ENCODE results near the gene LAMA1. TPM values are rescaled to one million over a fixed set of nuclear protein-coding genes. Genes with fewer than 3 reads are reported as not detected.
A peak's percentile ranks its signal among the peaks of the same experiment; 100 is the strongest.
"Not testable (repeated sequence)": the region's sequence is repeated elsewhere in the genome, so short reads cannot be mapped to it uniquely, and the experiment has no call there.

LAMA1 gene
- polyA plus RNA-seq, 4 donors: 0.40 to 5.7 (median 2.4) TPM

DNA sequence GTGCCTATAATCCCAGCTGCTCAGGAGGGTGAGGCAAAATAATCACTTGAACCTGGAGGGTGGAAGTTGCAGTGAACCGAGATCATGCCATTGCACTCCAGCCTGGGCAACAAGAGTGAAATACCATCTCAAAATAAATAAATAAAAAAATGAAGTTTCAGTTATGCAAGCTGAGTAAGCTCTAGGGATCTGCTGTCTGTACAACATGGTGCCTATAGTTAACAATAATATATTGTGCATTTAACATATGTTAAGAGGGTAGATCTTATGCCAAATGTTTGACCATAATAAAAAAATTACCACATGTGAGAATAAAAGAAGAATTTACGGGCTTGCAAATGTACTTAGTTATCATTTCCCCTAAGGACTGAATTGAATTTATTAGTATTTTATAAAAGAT is 179.2 kb downstream of the LAMA1 start:
- not testable (repeated sequence) for H3K4me3 ChIP-seq (ENCODE audit: low read depth in 1 of 3, low read length in 3 of 3); H3K9me3 ChIP-seq (ENCODE audit: control insufficient read depth in 2 of 2, insufficient read depth in 1 of 2, low read depth in 1 of 2, low read length in 1 of 2); H3K27ac ChIP-seq (ENCODE audit: low read depth in 1 of 3, low read length in 2 of 3); H3K4me1 ChIP-seq (ENCODE audit: control insufficient read depth in 3 of 3, insufficient read depth in 2 of 3, low read depth in 1 of 3, low read length in 2 of 3); H3K36me3 ChIP-seq (ENCODE audit: control insufficient read depth in 3 of 3, insufficient read depth in 2 of 3, low read depth in 1 of 3, low read length in 3 of 3); DNase-seq; H3K27me3 ChIP-seq (ENCODE audit: control insufficient read depth in 3 of 3, insufficient read depth in 3 of 3, low read length in 3 of 3)
- 46 to 62% (median 51%) methylated on average over 2 of the region's 2 CpGs for WGBS, 3 donors
- peak; percentile 51 for FAIRE-seq

DNA sequence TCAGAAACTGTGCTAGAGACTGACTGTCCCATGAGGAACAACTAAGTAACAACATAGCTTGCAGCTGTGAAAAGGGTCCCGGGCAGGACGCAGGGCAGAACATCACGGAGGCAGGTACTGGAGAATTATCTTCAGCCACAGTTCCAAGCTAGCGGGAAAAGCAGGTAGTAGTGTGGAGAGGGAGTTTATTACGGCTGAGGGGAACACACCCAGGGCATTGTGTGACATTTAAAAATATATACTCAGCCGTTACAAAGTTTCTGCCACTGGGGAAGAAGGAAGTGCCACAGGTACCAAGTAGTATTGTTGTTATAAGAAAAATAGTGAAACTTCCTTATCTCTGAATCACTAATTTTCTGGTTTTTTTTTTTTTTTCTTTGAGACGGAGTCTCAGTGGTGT is 179.6 kb downstream of the LAMA1 start:
- DNase-seq (peak in 1 of 2 donors; percentile 45), FAIRE-seq (no peak)
- Histone ChIP-seq H3K4me1 (ENCODE audit: control insufficient read depth in 3 of 3, insufficient read depth in 2 of 3, low read depth in 1 of 3, low read length in 2 of 3) (no peaks in the 10 kb centered on the region), H3K4me3 (ENCODE audit: low read depth in 1 of 3, low read length in 3 of 3) (no peak overlapping the region), H3K27ac (ENCODE audit: low read depth in 1 of 3, low read length in 2 of 3) (peak overlapping the region in 1 of 3 donors; percentile 20), H3K9me3 (ENCODE audit: control insufficient read depth in 2 of 2, insufficient read depth in 1 of 2, low read depth in 1 of 2, low read length in 1 of 2) (no peaks in the 10 kb centered on the region), H3K36me3 (ENCODE audit: control insufficient read depth in 3 of 3, insufficient read depth in 2 of 3, low read depth in 1 of 3, low read length in 3 of 3) (peaks cover 0 to 3% (median 0%) of the 10 kb centered on the region in 3 donors), H3K27me3 (ENCODE audit: control insufficient read depth in 3 of 3, insufficient read depth in 3 of 3, low read length in 3 of 3) (no peaks in the 10 kb centered on the region)
- WGBS, 3 donors: 3 to 28% (median 19%) methylated on average over 7 of the region's 7 CpGs

DNA sequence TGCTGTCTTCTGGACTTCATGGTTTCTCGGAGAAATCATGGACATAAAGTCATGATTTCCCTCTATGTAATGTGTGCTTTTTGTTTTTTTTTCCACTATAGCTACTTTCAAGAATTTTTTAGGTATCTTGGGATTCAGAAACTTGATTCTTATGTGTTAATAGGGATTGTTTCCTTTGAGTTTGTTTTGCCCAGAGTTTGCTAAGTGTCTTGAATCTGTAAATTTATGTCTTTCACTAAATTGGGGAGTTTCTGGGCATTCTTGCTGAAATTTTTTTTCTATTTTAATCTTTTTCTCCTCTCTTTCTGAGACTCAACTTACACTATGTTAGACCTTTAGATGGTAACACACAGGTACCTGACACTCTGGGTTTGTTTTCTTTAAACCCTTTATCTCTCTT is 182.7 kb downstream of the LAMA1 start:
- no peaks in the 10 kb centered on the region for H3K36me3 ChIP-seq (ENCODE audit: control insufficient read depth in 3 of 3, insufficient read depth in 2 of 3, low read depth in 1 of 3, low read length in 3 of 3)
- no peak for FAIRE-seq

GRCh38 chr18:6929370-6930102 is 188.1 kb downstream of the LAMA1 start:
- no peaks in the 10 kb centered on the region for H3K27me3 ChIP-seq (ENCODE audit: control insufficient read depth in 3 of 3, insufficient read depth in 3 of 3, low read length in 3 of 3)
- FAIRE-seq: no peak
- no peaks in the 10 kb centered on the region for H3K9me3 ChIP-seq (ENCODE audit: control insufficient read depth in 2 of 2, insufficient read depth in 1 of 2, low read depth in 1 of 2, low read length in 1 of 2)
- H3K27ac ChIP-seq (ENCODE audit: low read depth in 1 of 3, low read length in 2 of 3): no peak overlapping the region
- no peaks in the 10 kb centered on the region for H3K4me1 ChIP-seq (ENCODE audit: control insufficient read depth in 3 of 3, insufficient read depth in 2 of 3, low read depth in 1 of 3, low read length in 2 of 3)
- no peaks in the 10 kb centered on the region for H3K36me3 ChIP-seq (ENCODE audit: control insufficient read depth in 3 of 3, insufficient read depth in 2 of 3, low read depth in 1 of 3, low read length in 3 of 3)
- WGBS, 3 donors: 85 to 87% (median 86%) methylated on average over 42 to 45 of the region's 45 CpGs
- DNase-seq: peak in 1 of 2 donors; percentile 32
- no peak overlapping the region for H3K4me3 ChIP-seq (ENCODE audit: low read depth in 1 of 3, low read length in 3 of 3)

More for the DNA sequence above, 182.7 kb downstream of the LAMA1 start:
- 80 to 87% (median 80%) methylated on average over 1 of the region's 1 CpG for WGBS, 3 donors
- H3K27me3 ChIP-seq (ENCODE audit: control insufficient read depth in 3 of 3, insufficient read depth in 3 of 3, low read length in 3 of 3): no peaks in the 10 kb centered on the region
- DNase-seq: no peak
- H3K4me1 ChIP-seq (ENCODE audit: control insufficient read depth in 3 of 3, insufficient read depth in 2 of 3, low read depth in 1 of 3, low read length in 2 of 3): no peaks in the 10 kb centered on the region
- no peaks in the 10 kb centered on the region for H3K9me3 ChIP-seq (ENCODE audit: control insufficient read depth in 2 of 2, insufficient read depth in 1 of 2, low read depth in 1 of 2, low read length in 1 of 2)
- no peak overlapping the region for H3K4me3 ChIP-seq (ENCODE audit: low read depth in 1 of 3, low read length in 3 of 3)
- H3K27ac ChIP-seq (ENCODE audit: low read depth in 1 of 3, low read length in 2 of 3): no peak overlapping the region

DNA sequence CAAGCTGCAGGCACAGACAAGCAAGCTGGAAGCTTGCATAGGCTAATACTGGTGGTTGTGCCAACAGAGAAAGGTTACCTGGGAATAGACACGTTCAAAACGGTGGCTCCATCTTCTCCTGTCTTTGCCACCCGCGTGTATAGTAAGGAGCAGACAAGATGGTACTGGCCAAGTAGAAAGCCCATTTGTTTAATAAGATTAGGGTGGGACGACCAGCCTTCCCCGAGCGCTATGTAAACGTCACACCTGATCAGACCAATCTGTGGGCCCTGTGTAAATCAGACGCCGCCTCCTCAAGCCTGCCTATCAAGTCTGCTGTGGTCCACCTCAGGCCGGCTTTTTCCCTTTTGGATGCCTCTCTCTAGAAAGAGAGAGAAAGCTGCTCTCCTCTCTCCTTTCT is 189.2 kb downstream of the LAMA1 start:
- 84 to 89% (median 86%) methylated on average over 11 of the region's 11 CpGs for WGBS, 3 donors
- H3K27me3 ChIP-seq (ENCODE audit: control insufficient read depth in 3 of 3, insufficient read depth in 3 of 3, low read length in 3 of 3): no peaks in the 10 kb centered on the region
- no peaks in the 10 kb centered on the region for H3K4me1 ChIP-seq (ENCODE audit: control insufficient read depth in 3 of 3, insufficient read depth in 2 of 3, low read depth in 1 of 3, low read length in 2 of 3)
- FAIRE-seq: no peak
- no peaks in the 10 kb centered on the region for H3K9me3 ChIP-seq (ENCODE audit: control insufficient read depth in 2 of 2, insufficient read depth in 1 of 2, low read depth in 1 of 2, low read length in 1 of 2)
- H3K36me3 ChIP-seq (ENCODE audit: control insufficient read depth in 3 of 3, insufficient read depth in 2 of 3, low read depth in 1 of 3, low read length in 3 of 3): no peaks in the 10 kb centered on the region
- no peak overlapping the region for H3K27ac ChIP-seq (ENCODE audit: low read depth in 1 of 3, low read length in 2 of 3)
- DNase-seq: no peak
- H3K4me3 ChIP-seq (ENCODE audit: low read depth in 1 of 3, low read length in 3 of 3): no peak overlapping the region

- Histone ChIP-seq H3K27me3 (ENCODE audit: control insufficient read depth in 3 of 3, insufficient read depth in 3 of 3, low read length in 3 of 3) (no peaks in the 10 kb centered on the region), H3K36me3 (ENCODE audit: control insufficient read depth in 3 of 3, insufficient read depth in 2 of 3, low read depth in 1 of 3, low read length in 3 of 3) (no peaks in the 10 kb centered on the region), H3K27ac (ENCODE audit: low read depth in 1 of 3, low read length in 2 of 3) (no peak overlapping the region), H3K4me3 (ENCODE audit: low read depth in 1 of 3, low read length in 3 of 3) (no peak overlapping the region), H3K9me3 (ENCODE audit: control insufficient read depth in 2 of 2, insufficient read depth in 1 of 2, low read depth in 1 of 2, low read length in 1 of 2) (no peaks in the 10 kb centered on the region), H3K4me1 (ENCODE audit: control insufficient read depth in 3 of 3, insufficient read depth in 2 of 3, low read depth in 1 of 3, low read length in 2 of 3) (no peaks in the 10 kb centered on the region)
- WGBS, 3 donors: 60 to 87% (median 74%) methylated on average over 2 of the region's 2 CpGs
- FAIRE-seq (no peak), DNase-seq (no peak)
These were observed 190.4 kb downstream of the LAMA1 start for GRCh38 chr18:6927153-6927552.

DNA sequence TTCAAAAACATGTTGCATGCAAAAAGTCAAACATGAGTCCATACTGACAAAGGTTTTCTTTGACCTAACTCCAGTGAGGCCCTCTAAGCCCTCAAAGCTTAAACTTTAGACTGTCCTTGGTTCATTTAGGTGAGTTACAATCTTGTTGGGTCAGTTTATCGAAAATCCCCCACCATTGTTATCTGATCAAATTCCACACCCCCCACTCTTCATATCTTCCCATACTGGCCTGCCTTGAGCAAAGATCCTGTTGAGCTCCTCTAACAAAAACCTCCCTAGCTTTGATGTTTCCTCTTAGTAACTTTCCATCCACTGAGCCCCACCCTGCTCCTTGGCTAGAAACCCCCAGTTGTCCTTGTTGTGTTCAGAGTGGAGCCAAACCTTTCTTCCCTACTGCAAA is 194.4 kb downstream of the LAMA1 start:
- no peak for DNase-seq
- no peaks in the 10 kb centered on the region for H3K36me3 ChIP-seq (ENCODE audit: control insufficient read depth in 3 of 3, insufficient read depth in 2 of 3, low read depth in 1 of 3, low read length in 3 of 3)
- no peak overlapping the region for H3K27ac ChIP-seq (ENCODE audit: low read depth in 1 of 3, low read length in 2 of 3)
- FAIRE-seq: no peak
- H3K4me3 ChIP-seq (ENCODE audit: low read depth in 1 of 3, low read length in 3 of 3): no peak overlapping the region
- H3K27me3 ChIP-seq (ENCODE audit: control insufficient read depth in 3 of 3, insufficient read depth in 3 of 3, low read length in 3 of 3): no peaks in the 10 kb centered on the region
- H3K4me1 ChIP-seq (ENCODE audit: control insufficient read depth in 3 of 3, insufficient read depth in 2 of 3, low read depth in 1 of 3, low read length in 2 of 3): no peaks in the 10 kb centered on the region
- WGBS, 3 donors: 71 to 89% (median 74%) methylated on average over 1 of the region's 1 CpG
- no peaks in the 10 kb centered on the region for H3K9me3 ChIP-seq (ENCODE audit: control insufficient read depth in 2 of 2, insufficient read depth in 1 of 2, low read depth in 1 of 2, low read length in 1 of 2)

GRCh38 chr18:6921571-6921970 is 196.0 kb downstream of the LAMA1 start:
- Histone ChIP-seq H3K27ac (ENCODE audit: low read depth in 1 of 3, low read length in 2 of 3) (no peak overlapping the region), H3K9me3 (ENCODE audit: control insufficient read depth in 2 of 2, insufficient read depth in 1 of 2, low read depth in 1 of 2, low read length in 1 of 2) (no peaks in the 10 kb centered on the region), H3K27me3 (ENCODE audit: control insufficient read depth in 3 of 3, insufficient read depth in 3 of 3, low read length in 3 of 3) (no peaks in the 10 kb centered on the region), H3K36me3 (ENCODE audit: control insufficient read depth in 3 of 3, insufficient read depth in 2 of 3, low read depth in 1 of 3, low read length in 3 of 3) (no peaks in the 10 kb centered on the region), H3K4me3 (ENCODE audit: low read depth in 1 of 3, low read length in 3 of 3) (no peak overlapping the region), H3K4me1 (ENCODE audit: control insufficient read depth in 3 of 3, insufficient read depth in 2 of 3, low read depth in 1 of 3, low read length in 2 of 3) (no peaks in the 10 kb centered on the region)
- FAIRE-seq: no peak
- no peak for DNase-seq

All from small intestine (tissue), 7 donors.